DND-41 (cell line): ENCODE results near the gene DOK6.

Experiments used
- CTCF ChIP-seq: IDR thresholded peaks from 2 replicates; pipeline ENCODE4 v1.5.1; 2012; ENCODE audit warnings: borderline replicate concordance, low read length, moderate library complexity, mild to moderate bottlenecking; ENCODE audit not compliant: poor library complexity, severe bottlenecking; ENCODE audit errors: extremely low read depth
- EZH2 ChIP-seq: IDR thresholded peaks from 3 replicates; pipeline ENCODE4 v1.6.1; 2012; ENCODE audit warnings: borderline replicate concordance, low read depth, mild to moderate bottlenecking, moderate library complexity, low read length, inconsistent platforms; ENCODE audit not compliant: severe bottlenecking

GRCh38 chr18:69432847-69433246 is 32.2 kb downstream of the DOK6 start:
- TF ChIP-seq CTCF, result no peak
- no peak for TF ChIP-seq EZH2
